HEK293T (cell line): ENCODE results near the gene YPEL1.

Source experiments
- ARNT ChIP-seq: fragments of 450-650 bp; IDR thresholded peaks from 2 replicates; pipeline ENCODE4 v1.6.1; 2017; ENCODE audit warnings: mild to moderate bottlenecking
- ELF4 ChIP-seq: fragments of 450-650 bp; IDR thresholded peaks from 2 replicates; pipeline ENCODE4 v1.6.1; 2017; ENCODE audit warnings: antibody characterized with exemption
- FOXK2 ChIP-seq: fragments of 450-650 bp; IDR thresholded peaks from 2 replicates; pipeline ENCODE4 v1.6.1; 2016; ENCODE audit warnings: mild to moderate bottlenecking
- FOXM1 ChIP-seq: fragments of 450-650 bp; IDR thresholded peaks from 2 replicates; pipeline ENCODE4 v1.6.1; 2017; ENCODE audit warnings: mild to moderate bottlenecking, borderline replicate concordance
- NFRKB ChIP-seq: fragments of 450-650 bp; IDR thresholded peaks from 2 replicates; pipeline ENCODE4 v1.6.1; 2016; ENCODE audit warnings: mild to moderate bottlenecking, moderate library complexity
- PKNOX1 ChIP-seq: fragments of 450-650 bp; IDR thresholded peaks from 2 replicates; pipeline ENCODE4 v1.6.1; 2016
- SP1 ChIP-seq: fragments of 450-650 bp; IDR thresholded peaks from 2 replicates; pipeline ENCODE4 v1.6.1; 2017
- TARDBP ChIP-seq: fragments of 450-650 bp; IDR thresholded peaks from 2 replicates; pipeline ENCODE4 v1.6.1; 2016
- ZNF384 ChIP-seq: fragments of 450-650 bp; IDR thresholded peaks from 2 replicates; pipeline ENCODE4 v1.6.1; 2016

DNA sequence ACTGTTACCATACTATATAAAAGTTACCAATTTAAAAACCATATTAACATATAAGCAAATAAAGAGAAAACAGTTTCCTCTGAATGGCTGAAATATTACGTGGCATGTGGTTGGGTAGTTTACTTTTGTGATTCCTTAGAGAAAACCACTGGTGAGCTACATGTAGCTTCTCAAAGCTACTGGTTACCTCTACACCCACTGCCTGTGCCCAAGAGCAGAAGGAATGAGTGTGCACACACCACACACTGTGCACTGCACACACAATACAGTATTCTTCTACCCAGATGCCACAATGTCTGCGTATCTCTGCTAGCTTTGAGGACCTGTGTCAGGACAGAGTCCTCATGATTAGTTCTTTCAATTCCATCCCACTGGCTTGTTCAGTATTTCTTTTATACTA, 25.5 kb upstream of the YPEL1 start:
- TF ChIP-seq FOXM1 (no peak), ELF4 (no peak), NFRKB (no peak), SP1 (no peak), PKNOX1 (no peak), FOXK2 (no peak), ZNF384 (no peak), TARDBP (no peak), ARNT (no peak)
